HepG2 (cell line): ENCODE measurements around the gene COL9A1. TPM values are rescaled to one million over a fixed set of nuclear protein-coding genes. Genes with fewer than 3 reads are reported as not detected.

Experiments
- ARID3A ChIP-seq: IDR thresholded peaks from 2 replicates; pipeline ENCODE4 v1.6.1; 2012; ENCODE audit warnings: low read depth, low read length, improper control_type of control experiment
- HDAC2 ChIP-seq: sonication (generic); formaldehyde crosslinking; IDR thresholded peaks from 2 replicates; pipeline ENCODE4 v1.4.0; 2020; ENCODE audit warnings: missing genetic modification reagents
- HNF4G ChIP-seq, 2 experiments: sonication (generic) in 1 of 2; formaldehyde crosslinking in 1 of 2; IDR thresholded peaks; 2 replicates each; pipeline versions ENCODE4 v1.4.0 to v1.6.1; 2011 to 2020; ENCODE audit warnings: borderline replicate concordance in 2 of 2, low read depth in 2 of 2, mild to moderate bottlenecking in 2 of 2, low read length in 1 of 2, missing genetic modification reagents in 1 of 2, moderate library complexity in 1 of 2
- RAD21 ChIP-seq: fragments of 450-650 bp; formaldehyde crosslinking; IDR thresholded peaks from 2 replicates; pipeline ENCODE4 v1.5.0; 2020; ENCODE audit warnings: mild to moderate bottlenecking
- SMYD3 ChIP-seq: sonication (generic); formaldehyde crosslinking; IDR thresholded peaks from 2 replicates; pipeline ENCODE4 v1.8.1; 2023; ENCODE audit warnings: mild to moderate bottlenecking, missing genetic modification reagents
- ZHX1 ChIP-seq: sonication (generic); formaldehyde crosslinking; IDR thresholded peaks from 2 replicates; pipeline ENCODE4 v1.8.1; 2022; ENCODE audit warnings: low read depth, mild to moderate bottlenecking, missing genetic modification reagents
- ZNF354B ChIP-seq: sonication (generic); formaldehyde crosslinking; IDR thresholded peaks from 2 replicates; pipeline ENCODE4 v1.8.0; 2022; ENCODE audit warnings: mild to moderate bottlenecking, missing genetic modification reagents
- polyA plus RNA-seq, 8 experiments: library from polyadenylated mRNA; depleted of rRNA in 3 of 8; stranded (reverse) in 7 of 8; unstranded in 1 of 8; fragments of >200 nt; fragmentation: Illumina TruSeq in 4 of 8; extraction: Trizol in 4 of 8; gene quantifications; 2 replicates each; pipeline versions ENCODE4 v1.2.1 to v1.2.3, GENCODE V29; 2011 to 2016; ENCODE audit warnings: low read depth in 4 of 8, missing spikeins in 1 of 8, mixed read lengths in 1 of 8; ENCODE audit not compliant: insufficient read depth in 1 of 8
- total RNA-seq, 5 experiments: library from RNA; depleted of rRNA; stranded (reverse); fragments of >200 nt; fragmentation: Illumina TruSeq; extraction: Trizol; gene quantifications; 2 replicates each; pipeline ENCODE4 v1.2.3, GENCODE V29; 2016; ENCODE audit warnings: low read depth in 1 of 5
- TF ChIP-seq, protein P1 (sequence below): sonication (generic); formaldehyde crosslinking; IDR thresholded peaks from 2 replicates; pipeline ENCODE4 v1.5.1; 2020; ENCODE audit warnings: mild to moderate bottlenecking, missing genetic modification reagents, borderline replicate concordance
- TF ChIP-seq, protein P2 (sequence below): IDR thresholded peaks from 2 replicates; pipeline ENCODE4 v1.4.0; 2020; ENCODE audit warnings: mild to moderate bottlenecking, missing genetic modification reagents
- TF ChIP-seq, protein P3 (sequence below): sonication (generic); formaldehyde crosslinking; conservative IDR thresholded peaks from 2 replicates; pipeline ENCODE4 v1.4.0; 2020; ENCODE audit warnings: missing genetic modification reagents

COL9A1 gene
- total and polyA plus RNA-seq, 2 of the 13 experiments (the other 11 are each of a cell fraction or from before 2014, with no cell fraction given): 0.08 TPM; not detected in 1

- 0 out of 2 replicates have a peak, but pooled peaks have one; percentile 35 for TF ChIP-seq RAD21 (CRISPR knock-in tag)
- TF ChIP-seq, protein P1, sequence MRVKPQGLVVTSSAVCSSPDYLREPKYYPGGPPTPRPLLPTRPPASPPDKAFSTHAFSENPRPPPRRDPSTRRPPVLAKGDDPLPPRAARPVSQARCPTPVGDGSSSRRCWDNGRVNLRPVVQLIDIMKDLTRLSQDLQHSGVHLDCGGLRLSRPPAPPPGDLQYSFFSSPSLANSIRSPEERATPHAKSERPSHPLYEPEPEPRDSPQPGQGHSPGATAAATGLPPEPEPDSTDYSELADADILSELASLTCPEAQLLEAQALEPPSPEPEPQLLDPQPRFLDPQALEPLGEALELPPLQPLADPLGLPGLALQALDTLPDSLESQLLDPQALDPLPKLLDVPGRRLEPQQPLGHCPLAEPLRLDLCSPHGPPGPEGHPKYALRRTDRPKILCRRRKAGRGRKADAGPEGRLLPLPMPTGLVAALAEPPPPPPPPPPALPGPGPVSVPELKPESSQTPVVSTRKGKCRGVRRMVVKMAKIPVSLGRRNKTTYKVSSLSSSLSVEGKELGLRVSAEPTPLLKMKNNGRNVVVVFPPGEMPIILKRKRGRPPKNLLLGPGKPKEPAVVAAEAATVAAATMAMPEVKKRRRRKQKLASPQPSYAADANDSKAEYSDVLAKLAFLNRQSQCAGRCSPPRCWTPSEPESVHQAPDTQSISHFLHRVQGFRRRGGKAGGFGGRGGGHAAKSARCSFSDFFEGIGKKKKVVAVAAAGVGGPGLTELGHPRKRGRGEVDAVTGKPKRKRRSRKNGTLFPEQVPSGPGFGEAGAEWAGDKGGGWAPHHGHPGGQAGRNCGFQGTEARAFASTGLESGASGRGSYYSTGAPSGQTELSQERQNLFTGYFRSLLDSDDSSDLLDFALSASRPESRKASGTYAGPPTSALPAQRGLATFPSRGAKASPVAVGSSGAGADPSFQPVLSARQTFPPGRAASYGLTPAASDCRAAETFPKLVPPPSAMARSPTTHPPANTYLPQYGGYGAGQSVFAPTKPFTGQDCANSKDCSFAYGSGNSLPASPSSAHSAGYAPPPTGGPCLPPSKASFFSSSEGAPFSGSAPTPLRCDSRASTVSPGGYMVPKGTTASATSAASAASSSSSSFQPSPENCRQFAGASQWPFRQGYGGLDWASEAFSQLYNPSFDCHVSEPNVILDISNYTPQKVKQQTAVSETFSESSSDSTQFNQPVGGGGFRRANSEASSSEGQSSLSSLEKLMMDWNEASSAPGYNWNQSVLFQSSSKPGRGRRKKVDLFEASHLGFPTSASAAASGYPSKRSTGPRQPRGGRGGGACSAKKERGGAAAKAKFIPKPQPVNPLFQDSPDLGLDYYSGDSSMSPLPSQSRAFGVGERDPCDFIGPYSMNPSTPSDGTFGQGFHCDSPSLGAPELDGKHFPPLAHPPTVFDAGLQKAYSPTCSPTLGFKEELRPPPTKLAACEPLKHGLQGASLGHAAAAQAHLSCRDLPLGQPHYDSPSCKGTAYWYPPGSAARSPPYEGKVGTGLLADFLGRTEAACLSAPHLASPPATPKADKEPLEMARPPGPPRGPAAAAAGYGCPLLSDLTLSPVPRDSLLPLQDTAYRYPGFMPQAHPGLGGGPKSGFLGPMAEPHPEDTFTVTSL (CRISPR knock-in tag): peak; percentile 50; the same call in 1 of the 2 replicates
- TF ChIP-seq ZNF354B (CRISPR knock-in tag): no peak
- TF ChIP-seq HNF4G (IDR thresholded peaks at IDR 0.05; ENCODE audit: borderline replicate concordance, low read depth, low read length): peak; percentile 16; the same call in 1 of the 2 replicates
- no peak for TF ChIP-seq HNF4G (CRISPR knock-in tag; IDR thresholded peaks at IDR 0.05; ENCODE audit: borderline replicate concordance, low read depth)
- no peak for TF ChIP-seq SMYD3 (CRISPR knock-in tag)
- TF ChIP-seq HDAC2: no peak
- TF ChIP-seq, protein P2, sequence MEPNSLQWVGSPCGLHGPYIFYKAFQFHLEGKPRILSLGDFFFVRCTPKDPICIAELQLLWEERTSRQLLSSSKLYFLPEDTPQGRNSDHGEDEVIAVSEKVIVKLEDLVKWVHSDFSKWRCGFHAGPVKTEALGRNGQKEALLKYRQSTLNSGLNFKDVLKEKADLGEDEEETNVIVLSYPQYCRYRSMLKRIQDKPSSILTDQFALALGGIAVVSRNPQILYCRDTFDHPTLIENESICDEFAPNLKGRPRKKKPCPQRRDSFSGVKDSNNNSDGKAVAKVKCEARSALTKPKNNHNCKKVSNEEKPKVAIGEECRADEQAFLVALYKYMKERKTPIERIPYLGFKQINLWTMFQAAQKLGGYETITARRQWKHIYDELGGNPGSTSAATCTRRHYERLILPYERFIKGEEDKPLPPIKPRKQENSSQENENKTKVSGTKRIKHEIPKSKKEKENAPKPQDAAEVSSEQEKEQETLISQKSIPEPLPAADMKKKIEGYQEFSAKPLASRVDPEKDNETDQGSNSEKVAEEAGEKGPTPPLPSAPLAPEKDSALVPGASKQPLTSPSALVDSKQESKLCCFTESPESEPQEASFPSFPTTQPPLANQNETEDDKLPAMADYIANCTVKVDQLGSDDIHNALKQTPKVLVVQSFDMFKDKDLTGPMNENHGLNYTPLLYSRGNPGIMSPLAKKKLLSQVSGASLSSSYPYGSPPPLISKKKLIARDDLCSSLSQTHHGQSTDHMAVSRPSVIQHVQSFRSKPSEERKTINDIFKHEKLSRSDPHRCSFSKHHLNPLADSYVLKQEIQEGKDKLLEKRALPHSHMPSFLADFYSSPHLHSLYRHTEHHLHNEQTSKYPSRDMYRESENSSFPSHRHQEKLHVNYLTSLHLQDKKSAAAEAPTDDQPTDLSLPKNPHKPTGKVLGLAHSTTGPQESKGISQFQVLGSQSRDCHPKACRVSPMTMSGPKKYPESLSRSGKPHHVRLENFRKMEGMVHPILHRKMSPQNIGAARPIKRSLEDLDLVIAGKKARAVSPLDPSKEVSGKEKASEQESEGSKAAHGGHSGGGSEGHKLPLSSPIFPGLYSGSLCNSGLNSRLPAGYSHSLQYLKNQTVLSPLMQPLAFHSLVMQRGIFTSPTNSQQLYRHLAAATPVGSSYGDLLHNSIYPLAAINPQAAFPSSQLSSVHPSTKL (CRISPR knock-in tag): peak; percentile 25; the same call in 1 of the 2 replicates
- peak; percentile 85 for TF ChIP-seq ARID3A
- TF ChIP-seq, protein P3, sequence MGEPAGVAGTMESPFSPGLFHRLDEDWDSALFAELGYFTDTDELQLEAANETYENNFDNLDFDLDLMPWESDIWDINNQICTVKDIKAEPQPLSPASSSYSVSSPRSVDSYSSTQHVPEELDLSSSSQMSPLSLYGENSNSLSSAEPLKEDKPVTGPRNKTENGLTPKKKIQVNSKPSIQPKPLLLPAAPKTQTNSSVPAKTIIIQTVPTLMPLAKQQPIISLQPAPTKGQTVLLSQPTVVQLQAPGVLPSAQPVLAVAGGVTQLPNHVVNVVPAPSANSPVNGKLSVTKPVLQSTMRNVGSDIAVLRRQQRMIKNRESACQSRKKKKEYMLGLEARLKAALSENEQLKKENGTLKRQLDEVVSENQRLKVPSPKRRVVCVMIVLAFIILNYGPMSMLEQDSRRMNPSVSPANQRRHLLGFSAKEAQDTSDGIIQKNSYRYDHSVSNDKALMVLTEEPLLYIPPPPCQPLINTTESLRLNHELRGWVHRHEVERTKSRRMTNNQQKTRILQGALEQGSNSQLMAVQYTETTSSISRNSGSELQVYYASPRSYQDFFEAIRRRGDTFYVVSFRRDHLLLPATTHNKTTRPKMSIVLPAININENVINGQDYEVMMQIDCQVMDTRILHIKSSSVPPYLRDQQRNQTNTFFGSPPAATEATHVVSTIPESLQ: no peak
- no peak for TF ChIP-seq ZHX1 (CRISPR knock-in tag)
These were observed 81.7 kb downstream of the COL9A1 start (continued) for GRCh38 chr6:70221025-70221714.
